ENCODE data around the gene GM2A. TPM values are rescaled to one million over a fixed set of nuclear protein-coding genes. Genes with fewer than 3 reads are reported as not detected.

The GM2A gene
- total and polyA plus RNA-seq, 8 donors = 28.3 to 70.0 (median 37.0) TPM

DNA sequence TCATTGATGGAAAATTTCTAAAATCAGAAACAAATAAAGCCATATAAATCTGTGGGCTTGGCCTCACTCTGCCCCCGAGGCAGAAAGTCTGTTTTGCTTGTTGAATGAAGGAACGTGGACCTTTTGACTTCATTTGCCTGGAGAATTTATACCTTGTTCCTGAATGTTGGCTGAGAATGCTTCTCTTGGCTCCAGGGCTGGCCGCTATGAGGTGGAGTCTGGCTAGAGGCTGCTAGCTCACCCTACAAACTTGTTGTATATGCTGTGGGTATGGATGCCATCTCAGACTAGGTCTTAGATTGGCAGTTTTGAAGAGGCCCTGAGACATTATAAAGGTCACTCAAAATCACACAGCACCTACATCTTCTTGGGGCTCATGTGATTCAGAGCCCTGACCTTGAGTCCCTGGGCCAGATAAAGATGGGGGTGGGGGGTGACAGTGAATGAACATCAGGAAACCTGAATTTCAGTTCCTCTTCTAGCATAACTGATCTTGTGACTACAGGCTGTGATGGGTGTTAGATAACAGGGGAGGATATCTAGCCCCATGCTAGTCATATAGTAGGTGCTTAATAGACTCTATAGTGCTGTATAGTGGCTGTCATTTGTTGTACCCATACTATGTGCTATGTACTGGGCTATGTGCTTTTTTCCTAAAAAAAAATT is 2.8 kb downstream of the GM2A start:
- Histone ChIP-seq H3K27me3 (no peaks in the 10 kb centered on the region), H3K27ac (peak overlapping the region in 1 of 2 donors; percentile 8), H3K4me3 (no peak overlapping the region), H3K9me3 (no peaks in the 10 kb centered on the region), H3K36me3 (peaks cover 0 to 8% of the 10 kb centered on the region in 2 donors), H3K4me1 (peaks cover 5 to 61% of the 10 kb centered on the region in 2 donors)
- intact Hi-C loops (cut with DNase I) = no loop called here
- TF ChIP-seq, protein P1, sequence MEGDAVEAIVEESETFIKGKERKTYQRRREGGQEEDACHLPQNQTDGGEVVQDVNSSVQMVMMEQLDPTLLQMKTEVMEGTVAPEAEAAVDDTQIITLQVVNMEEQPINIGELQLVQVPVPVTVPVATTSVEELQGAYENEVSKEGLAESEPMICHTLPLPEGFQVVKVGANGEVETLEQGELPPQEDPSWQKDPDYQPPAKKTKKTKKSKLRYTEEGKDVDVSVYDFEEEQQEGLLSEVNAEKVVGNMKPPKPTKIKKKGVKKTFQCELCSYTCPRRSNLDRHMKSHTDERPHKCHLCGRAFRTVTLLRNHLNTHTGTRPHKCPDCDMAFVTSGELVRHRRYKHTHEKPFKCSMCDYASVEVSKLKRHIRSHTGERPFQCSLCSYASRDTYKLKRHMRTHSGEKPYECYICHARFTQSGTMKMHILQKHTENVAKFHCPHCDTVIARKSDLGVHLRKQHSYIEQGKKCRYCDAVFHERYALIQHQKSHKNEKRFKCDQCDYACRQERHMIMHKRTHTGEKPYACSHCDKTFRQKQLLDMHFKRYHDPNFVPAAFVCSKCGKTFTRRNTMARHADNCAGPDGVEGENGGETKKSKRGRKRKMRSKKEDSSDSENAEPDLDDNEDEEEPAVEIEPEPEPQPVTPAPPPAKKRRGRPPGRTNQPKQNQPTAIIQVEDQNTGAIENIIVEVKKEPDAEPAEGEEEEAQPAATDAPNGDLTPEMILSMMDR (IDR thresholded peaks at IDR 0.05) = no peak
- ATAC-seq (no peak), DNase-seq (no peak)

GRCh38 chr5:151257731-151258181 is 4.8 kb downstream of the GM2A start:
- intact Hi-C loops (cut with DNase I) = no loop called here
- DNase-seq = peak in 1 of 4 donors; percentile 39
- Histone ChIP-seq H3K36me3 (peaks cover 0 to 21% of the 10 kb centered on the region in 2 donors), H3K27ac (peak overlapping the region in 1 of 2 donors; percentile 10), H3K9me3 (no peaks in the 10 kb centered on the region), H3K4me1 (peaks cover 5 to 52% of the 10 kb centered on the region in 2 donors), H3K4me3 (no peak overlapping the region), H3K27me3 (no peaks in the 10 kb centered on the region)
- ATAC-seq = no peak
- TF ChIP-seq, protein P1 (IDR thresholded peaks at IDR 0.05) = no peak

DNA sequence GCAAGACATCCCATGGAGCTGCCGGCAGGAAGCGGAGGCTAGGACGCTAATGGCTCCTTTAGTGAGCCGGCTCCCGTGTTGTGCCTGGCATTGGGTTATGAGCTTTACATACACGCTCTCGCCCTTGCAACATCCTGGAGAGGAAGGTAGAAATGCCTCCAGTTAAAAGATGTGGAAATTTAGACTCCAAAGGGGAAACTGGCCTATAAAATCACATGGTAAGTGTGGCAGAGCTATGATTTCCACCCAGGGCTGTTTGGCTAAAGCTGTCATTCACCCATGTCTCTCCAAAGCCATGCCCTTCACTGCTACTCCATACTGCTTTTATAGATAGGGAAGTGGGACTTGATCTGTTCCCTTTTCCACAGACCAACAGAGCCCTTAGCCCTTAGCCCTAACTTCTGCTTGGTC is 5.2 kb downstream of the GM2A start:
- Histone ChIP-seq H3K4me1 (peaks cover 5 to 50% of the 10 kb centered on the region in 2 donors), H3K36me3 (peaks cover 0 to 25% of the 10 kb centered on the region in 2 donors), H3K4me3 (no peak overlapping the region), H3K27ac (peak overlapping the region in 1 of 2 donors; percentile 10), H3K27me3 (no peaks in the 10 kb centered on the region), H3K9me3 (no peaks in the 10 kb centered on the region)
- TF ChIP-seq, protein P1 (IDR thresholded peaks at IDR 0.05) = no peak
- intact Hi-C loops (cut with DNase I) = no loop called here
- DNase-seq = no peak
- ATAC-seq = peak; percentile 65

GRCh38 chr5:151258816-151259215 is 5.8 kb downstream of the GM2A start:
- peak overlapping the region in 1 of 2 donors; percentile 10 for H3K27ac ChIP-seq
- TF ChIP-seq, protein P1 (IDR thresholded peaks at IDR 0.05) = no peak
- intact Hi-C loops (cut with DNase I) = no loop called here
- peaks cover 0 to 28% of the 10 kb centered on the region in 2 donors for H3K36me3 ChIP-seq
- no peak for ATAC-seq
- no peak for DNase-seq
- H3K27me3 ChIP-seq = no peaks in the 10 kb centered on the region
- H3K9me3 ChIP-seq = no peaks in the 10 kb centered on the region
- H3K4me1 ChIP-seq = peaks cover 2 to 48% of the 10 kb centered on the region in 2 donors
- H3K4me3 ChIP-seq = no peak overlapping the region

- intact Hi-C loops (cut with DNase I) = no loop called here
- no peaks in the 10 kb centered on the region for H3K27me3 ChIP-seq
- TF ChIP-seq, protein P1 (IDR thresholded peaks at IDR 0.05) = no peak
- no peaks in the 10 kb centered on the region for H3K9me3 ChIP-seq
- ATAC-seq = no peak
- H3K36me3 ChIP-seq = peaks cover 0 to 28% of the 10 kb centered on the region in 2 donors
- no peak overlapping the region for H3K27ac ChIP-seq
- no peak for DNase-seq
- H3K4me1 ChIP-seq = peaks cover 0 to 48% of the 10 kb centered on the region in 2 donors
- no peak overlapping the region for H3K4me3 ChIP-seq
These were observed 6.9 kb downstream of the GM2A start for GRCh38 chr5:151259931-151260330.
